GM12865 (cell line): ENCODE measurements around the gene MPRIP.
"Not testable (repeated sequence)": the region's sequence is repeated elsewhere in the genome, so short reads cannot be mapped to it uniquely, and the experiment has no call there.

ENCODE experiments used
- DNase-seq: peaks from one replicate; pipeline ENCODE4 v3.0.0; 2010; ENCODE audit warnings: low read depth
- H3K4me3 ChIP-seq: 2 replicates; pipeline ENCODE4 v1.5.1; 2011; ENCODE audit warnings: mild to moderate bottlenecking, low read depth, low read length, control low read depth
- CTCF ChIP-seq: IDR thresholded peaks from 2 replicates; pipeline ENCODE4 v1.5.1; 2011; ENCODE audit warnings: low read length, control low read depth, low read depth, inconsistent platforms; ENCODE audit not compliant: insufficient read depth; ENCODE audit errors: missing control alignments

Gene MPRIP

GRCh38 chr17:17155568-17155967, 113.3 kb downstream of the MPRIP start:
- no peak for TF ChIP-seq CTCF
- H3K4me3 ChIP-seq: no peak overlapping the region
- DNase-seq: no peak

- DNase-seq: no peak
- no peak overlapping the region for H3K4me3 ChIP-seq
- no peak for TF ChIP-seq CTCF
Measured at GRCh38 chr17:17156107-17156506, 113.8 kb downstream of the MPRIP start.

DNA sequence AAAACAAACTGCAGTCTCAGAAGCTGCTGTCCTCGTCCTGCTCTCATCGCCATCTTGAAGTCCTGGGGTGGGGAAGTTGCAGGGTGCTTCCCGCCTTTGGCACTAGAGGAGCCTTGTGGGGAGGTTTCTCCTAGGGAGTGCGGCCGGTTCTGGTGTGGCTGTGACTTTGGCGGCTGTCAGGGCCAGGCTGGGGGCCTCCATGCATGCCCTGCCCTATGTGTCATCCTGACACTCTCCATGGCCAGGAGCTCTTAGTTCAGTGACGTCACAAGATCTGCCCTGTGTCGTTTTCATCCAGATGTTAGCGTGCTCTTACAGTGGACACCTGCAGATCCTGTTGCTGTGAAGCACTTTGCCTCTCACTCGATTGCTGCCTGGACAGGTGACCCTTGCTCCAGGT, 114.3 kb downstream of the MPRIP start:
- DNase-seq: no peak
- TF ChIP-seq CTCF: no peak
- H3K4me3 ChIP-seq: no peak overlapping the region

DNA sequence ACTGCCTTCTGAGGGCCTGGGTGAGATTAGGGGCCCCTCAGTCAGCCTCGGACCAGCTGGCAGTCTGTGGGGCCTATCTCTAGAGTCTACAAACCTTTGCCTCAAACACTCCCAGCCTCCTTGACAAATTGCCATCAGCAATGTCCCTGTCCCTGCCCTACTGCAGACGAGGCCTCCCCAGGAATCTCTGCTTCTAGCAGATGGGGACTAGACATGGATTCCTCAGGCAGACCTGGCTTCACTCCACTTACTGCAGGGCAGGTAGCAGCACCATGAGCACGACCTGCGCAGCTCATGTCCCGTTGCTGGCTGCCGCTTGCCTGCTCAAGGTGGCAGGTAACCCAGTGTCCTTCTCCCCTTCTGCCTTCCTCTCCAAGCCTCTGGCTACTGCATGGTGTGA, 114.8 kb downstream of the MPRIP start:
- no peak for TF ChIP-seq CTCF
- H3K4me3 ChIP-seq: no peak overlapping the region
- no peak for DNase-seq

- not testable (repeated sequence) for DNase-seq, H3K4me3 ChIP-seq
Measured at GRCh38 chr17:17158506-17158905, 116.2 kb downstream of the MPRIP start.

- no peak overlapping the region for H3K4me3 ChIP-seq
- no peak for TF ChIP-seq CTCF
- no peak for DNase-seq
Measured at GRCh38 chr17:17159571-17159970, 117.3 kb downstream of the MPRIP start.

GRCh38 chr17:17161121-17161520, 118.9 kb downstream of the MPRIP start:
- no peak overlapping the region for H3K4me3 ChIP-seq

More at GRCh38 chr17:17161121-17161520, 118.9 kb downstream of the MPRIP start:
- no peak for TF ChIP-seq CTCF
- DNase-seq: no peak
